HFF-Myc (cell line): ENCODE measurements around the gene MOGAT3.
"Not testable (repeated sequence)": the region's sequence is repeated elsewhere in the genome, so short reads cannot be mapped to it uniquely, and the experiment has no call there.

Experiments
- DNase-seq: peaks from one replicate; pipeline ENCODE4 v3.0.0-alpha.2; 2011; ENCODE audit warnings: low read depth; ENCODE audit errors: extremely low read depth
- H3K4me3 ChIP-seq: replicated peaks from 2 replicates; pipeline ENCODE4 v1.5.1; 2011; ENCODE audit warnings: low read depth, mild to moderate bottlenecking, control low read depth, low read length
- CTCF ChIP-seq: IDR thresholded peaks from 2 replicates; pipeline ENCODE4 v1.5.1; 2012; ENCODE audit warnings: mild to moderate bottlenecking, low read depth, low read length, control low read depth; ENCODE audit errors: missing control alignments

MOGAT3 gene

DNA sequence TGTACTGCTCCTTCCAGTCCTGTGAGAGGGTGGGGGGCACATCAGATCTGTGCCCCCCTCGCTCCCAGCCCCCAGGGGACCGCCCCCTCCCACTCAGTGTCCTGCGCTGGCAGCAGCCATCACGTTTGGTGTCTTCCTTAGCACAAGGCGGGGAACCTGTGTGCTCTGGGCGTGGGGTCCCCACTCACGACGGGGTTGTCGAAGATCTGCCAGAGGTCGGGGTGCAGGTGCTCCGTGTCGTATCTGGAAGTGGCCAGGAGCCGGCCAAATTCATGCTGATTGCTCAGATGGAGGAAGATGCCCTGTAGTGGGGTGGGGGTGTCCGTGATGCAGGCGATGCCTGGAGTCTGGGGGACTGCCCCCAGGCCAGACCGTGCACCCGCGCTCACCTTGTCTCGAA, 9.3 kb upstream of the MOGAT3 start:
- no peak overlapping the region for H3K4me3 ChIP-seq
- DNase-seq, result no peak
- no peak for TF ChIP-seq CTCF

- no peak for TF ChIP-seq CTCF
- no peak for DNase-seq
- no peak overlapping the region for H3K4me3 ChIP-seq
These were observed 8.0 kb upstream of the MOGAT3 start for GRCh38 chr7:101208794-101209193.

GRCh38 chr7:101207459-101207858, 6.6 kb upstream of the MOGAT3 start:
- TF ChIP-seq CTCF, result no peak
- no peak overlapping the region for H3K4me3 ChIP-seq
- DNase-seq, result no peak

- H3K4me3 ChIP-seq, result no peak overlapping the region
- no peak for TF ChIP-seq CTCF
- no peak for DNase-seq
These were observed 5.8 kb upstream of the MOGAT3 start for GRCh38 chr7:101206665-101207042.

GRCh38 chr7:101205901-101206664, 5.2 kb upstream of the MOGAT3 start:
- TF ChIP-seq CTCF, result no peak
- no peak for DNase-seq

GRCh38 chr7:101203740-101204738, 3.2 kb upstream of the MOGAT3 start:
- H3K4me3 ChIP-seq, DNase-seq: not testable (repeated sequence)

More at GRCh38 chr7:101205901-101206664, 5.2 kb upstream of the MOGAT3 start:
- no peak overlapping the region for H3K4me3 ChIP-seq

GRCh38 chr7:101202603-101202918, 1.7 kb upstream of the MOGAT3 start:
- DNase-seq, result no peak
- no peak for TF ChIP-seq CTCF
- H3K4me3 ChIP-seq, result no peak overlapping the region
